SK-N-SH (cell line): ENCODE data around the gene FGD3.

Source experiments
- CTCF ChIP-seq: fragments of 200-600 bp; sonication (generic); IDR thresholded peaks from 2 replicates; pipeline ENCODE4 v1.6.1; 2017; ENCODE audit warnings: antibody characterized with exemption, mild to moderate bottlenecking, moderate library complexity
- MAX ChIP-seq: IDR thresholded peaks from 2 replicates; pipeline ENCODE4 v1.4.0; 2012; ENCODE audit warnings: low read depth
- POLR2AphosphoS5 ChIP-seq: IDR thresholded peaks from 2 replicates; pipeline ENCODE4 v1.6.1; 2012; ENCODE audit warnings: low read depth, low read length
- RAD21 ChIP-seq: IDR thresholded peaks from 2 replicates; pipeline ENCODE4 v1.6.1; 2012; ENCODE audit warnings: mild to moderate bottlenecking, low read length
- TAF1 ChIP-seq: IDR thresholded peaks from 2 replicates; pipeline ENCODE4 v1.6.1; 2012; ENCODE audit warnings: low read depth, mild to moderate bottlenecking, low read length, moderate library complexity, borderline replicate concordance

- TF ChIP-seq CTCF: no peak
- TF ChIP-seq RAD21: no peak
- no peak for TF ChIP-seq TAF1
- TF ChIP-seq MAX: no peak
- no peak for TF ChIP-seq POLR2AphosphoS5
These were observed 15.0 kb downstream of the FGD3 start for GRCh38 chr9:92962303-92962649.
